Activated CD4-positive, alpha-beta T cell treated with anti-CD3 and anti-CD28 coated beads, Interleukin-2, amount 10 ng/mL, durations not matched to agents 24 days and 14 days (primary cell): ENCODE results near the gene DDX31. TPM values are rescaled to one million over a fixed set of nuclear protein-coding genes. Genes with fewer than 3 reads are reported as not detected.

ENCODE experiments used
- DNase-seq: peaks from one replicate; pipeline ENCODE4 v3.0.0; 2022
- H3K27ac Mint-ChIP-seq: one replicate; pipeline ENCODE4 v1.8.0; 2022; ENCODE audit warnings: mild to moderate bottlenecking, mixed read lengths
- H3K27me3 Mint-ChIP-seq: one replicate; pipeline ENCODE4 v1.8.0; 2022; ENCODE audit warnings: mixed read lengths
- H3K36me3 Mint-ChIP-seq: one replicate; pipeline ENCODE4 v1.8.0; 2022; ENCODE audit warnings: low read depth, mild to moderate bottlenecking, mixed read lengths
- H3K4me1 Mint-ChIP-seq: one replicate; pipeline ENCODE4 v1.8.0; 2021; ENCODE audit warnings: mixed read lengths
- H3K4me3 Mint-ChIP-seq: one replicate; pipeline ENCODE4 v1.8.0; 2022; ENCODE audit warnings: mild to moderate bottlenecking, moderate library complexity, mixed read lengths
- H3K9me3 Mint-ChIP-seq: one replicate; pipeline ENCODE4 v1.8.0; 2021; ENCODE audit warnings: mixed read lengths
- intact Hi-C: fragments of 100-400 bp; cut with micrococcal nuclease; formaldehyde crosslinking; loops from one replicate; pipeline ENCODE4 v1.15.1; 2023
- total RNA-seq: library from RNA; stranded (reverse); gene quantifications from 2 replicates; pipeline ENCODE4 v1.2.3, GENCODE V29; 2022

The DDX31 gene
- total RNA-seq, 1 donor from 2014 or later, result 31.8 TPM

- intact Hi-C loops, result no loop called here
These were observed 27.4 kb upstream of the DDX31 start for GRCh38 chr9:132697230-132697629.

GRCh38 chr9:132694144-132694543 lies 24.4 kb upstream of the DDX31 start:
- H3K36me3 Mint-ChIP-seq, result peaks cover 46% of the 10 kb centered on the region
- no peak overlapping the region for H3K27ac Mint-ChIP-seq
- peak; percentile 71 for DNase-seq
- no peak overlapping the region for H3K4me3 Mint-ChIP-seq
- H3K9me3 Mint-ChIP-seq, result peaks cover 19% of the 10 kb centered on the region
- intact Hi-C loops, result no loop called here
- no peaks in the 10 kb centered on the region for H3K27me3 Mint-ChIP-seq
- H3K4me1 Mint-ChIP-seq, result no peaks in the 10 kb centered on the region

More at GRCh38 chr9:132697230-132697629, 27.4 kb upstream of the DDX31 start:
- H3K4me1 Mint-ChIP-seq, result no peaks in the 10 kb centered on the region
- H3K36me3 Mint-ChIP-seq, result peaks cover 19% of the 10 kb centered on the region
- DNase-seq, result no peak
- H3K4me3 Mint-ChIP-seq, result no peak overlapping the region
- H3K27ac Mint-ChIP-seq, result no peak overlapping the region
- no peaks in the 10 kb centered on the region for H3K27me3 Mint-ChIP-seq
- peaks cover 19% of the 10 kb centered on the region for H3K9me3 Mint-ChIP-seq

DNA sequence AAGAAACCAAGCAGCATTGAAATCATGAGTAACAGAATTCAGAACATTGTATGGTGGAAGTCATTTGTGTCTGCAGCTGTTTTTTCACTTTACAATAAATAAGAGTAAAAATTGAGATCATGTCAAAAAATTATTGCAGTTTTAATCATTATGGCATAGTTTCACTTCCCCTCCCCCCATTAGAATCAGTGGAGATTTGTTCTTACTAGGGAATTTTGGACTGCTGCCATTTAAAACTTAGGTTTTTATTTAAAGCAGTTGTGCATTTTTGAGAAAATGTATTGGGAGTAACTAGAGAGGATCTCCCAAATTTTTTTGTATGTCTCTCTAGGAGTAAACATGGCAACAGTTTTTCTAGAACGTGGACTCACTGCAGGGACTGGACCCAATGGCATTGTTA lies 20.9 kb upstream of the DDX31 start:
- Mint-ChIP-seq H3K4me1 (peaks cover 2% of the 10 kb centered on the region), H3K9me3 (peaks cover 8% of the 10 kb centered on the region), H3K4me3 (no peak overlapping the region), H3K27me3 (no peaks in the 10 kb centered on the region), H3K36me3 (peaks cover 70% of the 10 kb centered on the region), H3K27ac (no peak overlapping the region)
- intact Hi-C loops, result no loop called here
- DNase-seq, result no peak

GRCh38 chr9:132683873-132684272 lies 14.1 kb upstream of the DDX31 start:
- intact Hi-C loops, result no loop called here
- Mint-ChIP-seq H3K9me3 (no peaks in the 10 kb centered on the region), H3K4me3 (no peak overlapping the region), H3K27me3 (no peaks in the 10 kb centered on the region), H3K36me3 (peaks cover 60% of the 10 kb centered on the region), H3K4me1 (peaks cover 34% of the 10 kb centered on the region), H3K27ac (no peak overlapping the region)
- no peak for DNase-seq

DNA sequence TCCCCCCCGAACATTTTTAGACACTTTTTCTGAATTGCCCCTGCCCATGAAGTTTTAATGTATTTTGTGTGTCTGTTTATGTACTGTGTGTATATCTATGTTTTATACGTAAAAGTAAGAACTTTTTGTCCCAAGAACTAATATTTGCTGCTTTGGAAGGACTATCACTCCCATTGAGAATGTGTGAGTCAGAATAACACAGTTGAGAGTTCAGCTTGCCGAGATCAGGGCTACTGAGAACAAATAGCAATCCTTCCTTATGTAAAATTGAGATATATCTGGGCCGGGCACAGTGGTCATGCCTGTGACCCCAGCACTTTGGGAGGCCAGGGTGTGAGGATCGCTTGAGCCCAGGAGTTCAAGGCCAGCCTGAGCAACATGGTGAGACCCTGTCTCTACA lies 11.8 kb upstream of the DDX31 start:
- Mint-ChIP-seq H3K36me3 (peaks cover 62% of the 10 kb centered on the region), H3K27me3 (no peaks in the 10 kb centered on the region), H3K4me1 (peaks cover 37% of the 10 kb centered on the region), H3K27ac (no peak overlapping the region), H3K4me3 (peak overlapping the region; percentile 22), H3K9me3 (no peaks in the 10 kb centered on the region)
- intact Hi-C loops, result no loop called here
- no peak for DNase-seq

DNA sequence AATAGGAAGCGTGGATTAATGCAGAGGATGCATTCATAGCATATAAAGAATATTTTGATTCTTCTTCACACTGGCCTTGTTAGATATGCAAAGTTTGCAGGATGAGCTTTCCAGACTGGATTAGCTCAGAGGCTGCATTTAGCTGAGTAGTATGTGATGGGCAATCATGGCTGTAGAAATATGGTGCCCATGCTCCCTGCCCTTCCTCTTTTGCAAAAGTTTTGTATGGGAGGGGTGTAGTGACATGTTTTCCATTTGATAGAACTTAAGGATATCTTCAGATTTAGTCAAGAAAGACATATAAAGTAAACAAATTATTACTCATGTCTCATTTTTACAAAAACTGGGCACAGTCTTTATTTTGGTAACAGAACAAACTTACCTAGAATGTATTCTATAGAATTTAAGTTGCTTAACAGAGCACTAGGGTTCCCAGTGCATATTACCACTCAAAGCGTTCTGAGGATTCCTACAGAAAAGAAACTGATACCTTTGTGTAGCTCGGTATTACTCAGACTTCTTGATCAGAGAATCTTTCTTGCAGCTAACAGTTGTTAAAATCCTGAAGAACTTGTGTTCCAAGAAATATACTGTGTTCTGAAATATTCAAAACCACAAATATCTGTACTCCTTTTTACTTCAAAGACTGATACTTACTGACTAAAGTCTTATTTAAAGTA lies 10.3 kb upstream of the DDX31 start:
- H3K4me3 Mint-ChIP-seq, result peak overlapping the region; percentile 73
- H3K27ac Mint-ChIP-seq, result peak overlapping the region; percentile 85
- intact Hi-C loops, result loop anchor here (1.0 kb wide), 1 partner anchor 8 kb away; no protein-coding TSS in a partner anchor
- no peaks in the 10 kb centered on the region for H3K9me3 Mint-ChIP-seq
- no peaks in the 10 kb centered on the region for H3K27me3 Mint-ChIP-seq
- DNase-seq, result no peak
- peaks cover 54% of the 10 kb centered on the region for H3K36me3 Mint-ChIP-seq
- H3K4me1 Mint-ChIP-seq, result peaks cover 38% of the 10 kb centered on the region

GRCh38 chr9:132677976-132678375 lies 8.2 kb upstream of the DDX31 start:
- no peak overlapping the region for H3K4me3 Mint-ChIP-seq
- peaks cover 46% of the 10 kb centered on the region for H3K36me3 Mint-ChIP-seq
- peaks cover 40% of the 10 kb centered on the region for H3K4me1 Mint-ChIP-seq
- DNase-seq, result no peak
- no peak overlapping the region for H3K27ac Mint-ChIP-seq
- H3K9me3 Mint-ChIP-seq, result no peaks in the 10 kb centered on the region
- no peaks in the 10 kb centered on the region for H3K27me3 Mint-ChIP-seq
- intact Hi-C loops, result no loop called here

DNA sequence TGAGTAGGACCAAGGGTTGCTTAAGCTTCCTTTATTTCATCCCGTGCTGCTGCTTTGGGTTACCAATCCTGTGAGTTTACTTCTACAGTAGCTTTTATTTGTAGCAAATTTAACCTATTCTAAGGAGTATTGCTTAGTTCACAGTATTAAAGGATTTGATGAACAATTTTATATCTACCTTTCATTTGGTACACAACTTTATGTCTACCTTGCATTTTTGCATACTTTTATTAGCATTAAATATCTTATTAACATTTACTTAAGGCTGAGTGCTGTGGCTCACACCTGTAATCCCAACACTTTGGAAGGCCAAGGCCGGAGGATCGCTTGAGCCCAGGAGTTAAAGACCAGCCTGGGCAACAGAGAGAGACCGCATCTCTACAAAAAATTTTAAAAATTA lies 4.7 kb upstream of the DDX31 start:
- Mint-ChIP-seq H3K27ac (no peak overlapping the region), H3K27me3 (no peaks in the 10 kb centered on the region), H3K4me1 (peaks cover 38% of the 10 kb centered on the region), H3K9me3 (no peaks in the 10 kb centered on the region), H3K4me3 (no peak overlapping the region), H3K36me3 (peaks cover 41% of the 10 kb centered on the region)
- no peak for DNase-seq
- intact Hi-C loops, result loop anchor here (5.0 kb wide), 2 partner anchors 203 to 322 kb away; partner anchors contain the start of genes AK8, SETX and SPACA9

DNA sequence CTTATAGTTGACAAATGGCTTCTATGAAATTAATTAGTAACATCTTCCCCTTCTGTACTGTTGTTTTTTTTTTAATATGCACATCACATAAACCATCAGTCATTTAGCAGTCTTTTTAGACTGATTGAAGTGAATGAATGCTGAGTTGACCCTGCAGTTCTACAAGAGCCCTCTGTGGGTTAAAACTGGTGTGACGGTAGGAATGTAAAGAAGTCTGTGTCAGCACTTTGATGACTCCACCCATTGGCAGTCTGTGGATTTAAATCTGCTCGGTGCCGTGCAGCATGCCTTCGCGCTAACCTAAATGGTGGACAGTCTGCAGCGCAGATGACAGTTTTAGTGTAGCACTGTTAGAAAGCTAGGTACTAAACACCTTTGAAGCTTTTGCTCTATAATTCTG lies 3.6 kb upstream of the DDX31 start:
- peak; percentile 62 for DNase-seq
- Mint-ChIP-seq H3K4me3 (peak overlapping the region; percentile 42), H3K27ac (no peak overlapping the region), H3K4me1 (peaks cover 36% of the 10 kb centered on the region), H3K27me3 (no peaks in the 10 kb centered on the region), H3K9me3 (no peaks in the 10 kb centered on the region), H3K36me3 (peaks cover 30% of the 10 kb centered on the region)
- intact Hi-C loops, result loop anchor here (5.0 kb wide), 2 partner anchors 204 to 321 kb away; partner anchors contain the start of genes AK8, SETX and SPACA9

- no peaks in the 10 kb centered on the region for H3K9me3 Mint-ChIP-seq
- H3K4me3 Mint-ChIP-seq, result peak overlapping the region; percentile 96
- H3K27ac Mint-ChIP-seq, result peak overlapping the region; percentile 31
- peaks cover 42% of the 10 kb centered on the region for H3K4me1 Mint-ChIP-seq
- intact Hi-C loops, result loop anchor here (1.0 to 5.0 kb wide), 3 partner anchors 8 to 320 kb away; partner anchors contain the start of genes AK8, SETX and SPACA9
- no peaks in the 10 kb centered on the region for H3K27me3 Mint-ChIP-seq
- no peak for DNase-seq
- H3K36me3 Mint-ChIP-seq, result peaks cover 26% of the 10 kb centered on the region
These were observed 2.6 kb upstream of the DDX31 start for GRCh38 chr9:132672413-132672690.

DNA sequence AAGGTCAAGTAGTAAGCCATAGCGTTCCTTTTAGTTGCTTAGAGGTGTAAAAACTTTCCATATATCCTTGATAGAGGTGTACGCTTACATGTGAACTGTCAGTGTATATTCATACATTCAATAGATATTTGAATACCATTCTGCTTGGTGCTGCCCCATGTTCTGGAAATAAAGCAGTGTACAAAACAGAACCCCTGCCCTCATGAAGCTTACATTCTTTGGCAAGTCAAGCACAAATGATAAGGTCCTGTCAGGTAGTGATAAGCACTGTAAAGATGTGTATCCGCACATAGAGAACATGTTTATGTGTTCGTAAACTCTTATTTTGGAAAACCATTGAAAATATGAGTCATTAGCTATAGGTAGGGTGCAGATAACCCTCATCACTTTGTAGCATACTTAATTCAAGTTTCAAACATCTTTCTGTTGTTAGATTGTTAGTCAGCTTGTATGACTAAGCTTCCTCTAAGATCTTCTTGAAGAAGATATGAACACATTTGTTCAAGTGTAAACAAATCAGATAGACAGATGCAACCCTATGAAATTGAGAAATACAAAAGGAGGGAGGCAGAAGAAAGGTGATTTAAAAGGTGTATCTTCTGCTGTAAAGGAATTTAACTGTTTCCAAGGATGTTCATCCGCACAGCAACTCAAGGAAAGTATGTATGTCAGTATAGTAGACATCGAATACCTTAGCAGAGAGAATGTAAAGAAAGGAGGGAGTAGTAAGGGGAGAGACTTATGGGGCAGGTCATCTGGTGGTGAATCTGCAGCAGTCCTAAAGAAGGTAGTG lies 2.0 kb upstream of the DDX31 start:
- Mint-ChIP-seq H3K9me3 (no peaks in the 10 kb centered on the region), H3K27me3 (no peaks in the 10 kb centered on the region), H3K36me3 (peaks cover 22% of the 10 kb centered on the region), H3K4me3 (peak overlapping the region; percentile 96), H3K4me1 (peaks cover 41% of the 10 kb centered on the region), H3K27ac (peak overlapping the region; percentile 93)
- DNase-seq, result no peak
- intact Hi-C loops, result loop anchor here (1.0 to 5.0 kb wide), 5 partner anchors 8 to 320 kb away; partner anchors contain the start of genes AK8, SETX, SPACA9 and TTF1

- H3K36me3 Mint-ChIP-seq, result peaks cover 20% of the 10 kb centered on the region
- intact Hi-C loops, result loop anchor here (2.0 to 5.0 kb wide), 4 partner anchors 98 to 318 kb away; partner anchors contain the start of genes AK8, SETX, SPACA9 and TTF1
- H3K4me3 Mint-ChIP-seq, result peak within 1 kb of the TSS; percentile 96
- H3K9me3 Mint-ChIP-seq, result no peaks in the 10 kb centered on the region
- DNase-seq, result peak; percentile 84
- peaks cover 39% of the 10 kb centered on the region for H3K4me1 Mint-ChIP-seq
- no peaks in the 10 kb centered on the region for H3K27me3 Mint-ChIP-seq
- peak within 1 kb of the TSS; percentile 93 for H3K27ac Mint-ChIP-seq
These were observed 941 bp upstream of the DDX31 start, which contains the start of gene GTF3C4 for GRCh38 chr9:132670457-132671391. Gene GTF3C4 (plus strand): TSS chr9:132670464. CDS start chr9:132670599, 135 bp downstream.

- Mint-ChIP-seq H3K27ac (peak overlapping the region; percentile 93), H3K4me3 (peak overlapping the region; percentile 96), H3K36me3 (peaks cover 20% of the 10 kb centered on the region), H3K4me1 (peaks cover 38% of the 10 kb centered on the region), H3K27me3 (no peaks in the 10 kb centered on the region), H3K9me3 (no peaks in the 10 kb centered on the region)
- DNase-seq, result no peak
- intact Hi-C loops, result no loop called here
These were observed 475 bp downstream of the DDX31 start for GRCh38 chr9:132669319-132669697.
